Suppressor macrophage (primary cell): ENCODE results near the gene ELOVL7.

ENCODE experiments used
- DNase-seq, 4 experiments: peaks; one replicate each; pipeline ENCODE4 v3.0.0-alpha.2; 2020 to 2022

ELOVL7 gene

GRCh38 chr5:60710362-60710761 is 133.7 kb downstream of the ELOVL7 start:
- no peak for DNase-seq

- DNase-seq, result no peak
These were observed 138.9 kb downstream of the ELOVL7 start for GRCh38 chr5:60705144-60705543.

GRCh38 chr5:60703944-60704343 is 140.1 kb downstream of the ELOVL7 start:
- DNase-seq, result no peak
